ENCODE results near the gene GALNT1.

Gene GALNT1

DNA sequence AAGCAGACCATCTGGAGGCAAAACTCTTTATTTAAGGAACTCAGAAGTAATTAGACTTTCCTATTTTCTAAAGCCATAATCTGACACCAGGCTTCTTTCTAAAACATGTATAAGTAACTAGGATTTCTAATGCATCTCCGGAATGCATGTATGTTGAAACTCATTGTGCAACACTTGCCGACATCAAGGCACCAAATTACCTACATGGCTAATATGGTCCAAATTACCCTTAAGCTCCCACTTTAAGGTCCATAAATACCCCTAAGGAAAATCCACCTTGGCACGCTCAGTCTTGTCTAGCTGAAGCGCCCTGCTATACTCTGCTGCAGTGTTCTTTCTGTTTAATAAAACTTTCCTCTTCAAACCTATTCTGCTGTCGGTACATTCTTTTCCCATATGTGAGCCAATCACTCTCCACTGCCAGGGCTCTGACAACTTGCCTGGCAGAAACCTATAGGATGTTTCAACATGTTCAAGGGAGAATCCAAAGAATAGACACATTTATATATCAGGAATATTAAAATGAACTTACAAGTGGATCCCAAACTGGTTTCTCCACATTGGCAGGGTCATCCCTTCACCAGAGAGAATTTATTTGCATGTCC is 171.9 kb downstream of the GALNT1 start:
- no peak overlapping the region for H3K4me3 ChIP-seq (replicated peaks; ENCODE audit: low read depth, low read length)
- TF ChIP-seq, protein P1, sequence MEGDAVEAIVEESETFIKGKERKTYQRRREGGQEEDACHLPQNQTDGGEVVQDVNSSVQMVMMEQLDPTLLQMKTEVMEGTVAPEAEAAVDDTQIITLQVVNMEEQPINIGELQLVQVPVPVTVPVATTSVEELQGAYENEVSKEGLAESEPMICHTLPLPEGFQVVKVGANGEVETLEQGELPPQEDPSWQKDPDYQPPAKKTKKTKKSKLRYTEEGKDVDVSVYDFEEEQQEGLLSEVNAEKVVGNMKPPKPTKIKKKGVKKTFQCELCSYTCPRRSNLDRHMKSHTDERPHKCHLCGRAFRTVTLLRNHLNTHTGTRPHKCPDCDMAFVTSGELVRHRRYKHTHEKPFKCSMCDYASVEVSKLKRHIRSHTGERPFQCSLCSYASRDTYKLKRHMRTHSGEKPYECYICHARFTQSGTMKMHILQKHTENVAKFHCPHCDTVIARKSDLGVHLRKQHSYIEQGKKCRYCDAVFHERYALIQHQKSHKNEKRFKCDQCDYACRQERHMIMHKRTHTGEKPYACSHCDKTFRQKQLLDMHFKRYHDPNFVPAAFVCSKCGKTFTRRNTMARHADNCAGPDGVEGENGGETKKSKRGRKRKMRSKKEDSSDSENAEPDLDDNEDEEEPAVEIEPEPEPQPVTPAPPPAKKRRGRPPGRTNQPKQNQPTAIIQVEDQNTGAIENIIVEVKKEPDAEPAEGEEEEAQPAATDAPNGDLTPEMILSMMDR (IDR thresholded peaks at IDR 0.05; ENCODE audit: low read depth, low read length, missing control alignments) = no peak
- no peak for DNase-seq (ENCODE audit: extremely low read depth, low read depth)

GRCh38 chr18:35754464-35754863 is 172.9 kb downstream of the GALNT1 start:
- TF ChIP-seq, protein P1 (IDR thresholded peaks at IDR 0.05; ENCODE audit: low read depth, low read length, missing control alignments) = no peak
- no peak overlapping the region for H3K4me3 ChIP-seq (replicated peaks; ENCODE audit: low read depth, low read length)
- no peak for DNase-seq (ENCODE audit: extremely low read depth, low read depth)

DNA sequence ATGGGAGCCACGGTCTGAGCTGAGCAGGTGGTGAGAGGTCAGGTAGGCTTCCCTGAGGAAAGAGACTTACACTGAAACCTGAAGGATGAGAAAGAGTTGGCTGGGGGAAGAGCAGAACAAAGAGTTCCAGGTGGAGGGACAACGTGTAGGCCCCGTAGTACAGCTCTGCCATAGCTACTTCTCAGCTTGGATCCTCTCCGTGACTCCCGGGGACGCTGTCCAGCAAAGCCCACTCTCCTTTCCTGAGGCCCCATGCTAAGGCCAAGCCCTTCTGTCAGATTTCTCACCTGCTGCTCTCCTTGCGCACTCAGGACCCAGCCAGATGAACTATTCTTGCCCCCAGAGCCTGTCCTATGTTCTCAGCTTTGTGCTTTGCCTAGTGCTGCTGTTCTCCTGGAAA is 173.8 kb downstream of the GALNT1 start:
- H3K4me3 ChIP-seq (replicated peaks; ENCODE audit: low read depth, low read length) = no peak overlapping the region
- DNase-seq (ENCODE audit: extremely low read depth, low read depth) = no peak
- TF ChIP-seq, protein P1 (IDR thresholded peaks at IDR 0.05; ENCODE audit: low read depth, low read length, missing control alignments) = no peak

DNA sequence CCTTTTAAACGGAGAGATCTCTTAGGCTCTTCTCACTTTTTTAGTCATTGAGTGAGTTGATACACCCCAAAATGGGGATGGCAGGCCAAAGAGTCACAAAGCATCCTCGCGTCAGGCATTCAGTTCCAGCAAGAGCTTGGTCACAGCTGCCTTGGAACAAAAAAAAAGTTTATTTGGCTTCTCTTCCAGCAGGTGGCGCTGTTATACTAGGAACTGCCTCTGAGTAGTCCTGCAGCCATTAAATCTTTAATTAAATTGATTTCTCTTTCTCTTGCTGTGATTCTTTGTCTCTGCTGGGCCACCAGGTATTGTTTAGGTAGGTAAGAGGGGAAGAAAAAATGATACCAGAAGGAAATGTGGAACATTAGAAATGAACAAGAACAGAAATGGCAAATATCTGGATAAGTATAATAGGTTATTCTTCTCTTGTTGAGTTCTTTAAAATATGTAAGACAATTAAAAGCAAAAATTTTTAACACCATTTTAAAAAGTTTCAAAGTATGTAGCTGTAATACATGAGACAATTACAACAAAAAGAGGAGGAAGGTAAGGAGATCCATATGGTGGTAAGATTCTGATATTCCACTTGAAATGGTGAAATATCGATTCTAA is 175.1 kb downstream of the GALNT1 start:
- DNase-seq (ENCODE audit: extremely low read depth, low read depth) = peak; percentile 27
- TF ChIP-seq, protein P1 (IDR thresholded peaks at IDR 0.05; ENCODE audit: low read depth, low read length, missing control alignments) = peak; percentile 67
- H3K4me3 ChIP-seq (replicated peaks; ENCODE audit: low read depth, low read length) = no peak overlapping the region

Measured in HFF-Myc (cell line).